Measurements from ENCODE around the gene ARSI.
A peak's percentile ranks its signal among the peaks of the same experiment; 100 is the strongest.

The ARSI gene

DNA sequence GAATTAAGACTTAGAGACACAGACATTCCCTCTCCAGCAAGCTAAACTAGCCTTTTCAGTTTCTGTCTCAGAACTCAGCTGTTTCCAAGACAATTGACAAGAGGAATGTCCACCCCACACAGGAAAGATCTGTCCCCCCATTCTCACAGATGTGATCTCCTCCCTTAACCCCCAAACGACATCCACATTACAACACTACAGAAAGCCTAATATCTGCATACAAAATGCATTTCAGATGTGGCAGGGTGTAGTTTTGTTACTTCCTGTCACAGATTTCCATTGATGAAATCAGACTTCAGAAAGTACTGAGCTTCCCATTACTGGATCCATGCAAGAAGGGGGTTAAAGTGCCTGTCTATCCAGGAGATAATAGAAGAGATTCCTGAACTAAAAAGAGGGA is 2.9 kb upstream of the ARSI start:
- no peak for DNase-seq

DNA sequence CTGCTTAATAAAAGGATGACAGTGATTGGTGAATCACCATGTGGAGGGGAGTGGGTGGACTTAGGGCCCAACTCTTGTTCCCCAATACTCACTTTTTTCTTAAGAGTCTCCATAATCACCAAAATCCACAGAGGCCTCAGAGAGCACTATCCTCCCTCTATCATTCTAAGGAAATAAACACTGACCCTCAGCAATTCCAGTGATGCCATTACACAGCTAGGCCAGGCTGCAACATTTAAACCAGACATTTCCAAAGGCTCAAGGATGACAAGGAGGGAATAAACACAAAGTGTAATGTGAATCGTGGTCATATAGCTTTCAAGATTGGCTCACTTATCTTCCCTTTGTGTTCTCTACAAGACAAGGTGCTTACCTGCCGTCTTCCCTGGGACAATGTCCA is 2.4 kb upstream of the ARSI start:
- DNase-seq = no peak

DNA sequence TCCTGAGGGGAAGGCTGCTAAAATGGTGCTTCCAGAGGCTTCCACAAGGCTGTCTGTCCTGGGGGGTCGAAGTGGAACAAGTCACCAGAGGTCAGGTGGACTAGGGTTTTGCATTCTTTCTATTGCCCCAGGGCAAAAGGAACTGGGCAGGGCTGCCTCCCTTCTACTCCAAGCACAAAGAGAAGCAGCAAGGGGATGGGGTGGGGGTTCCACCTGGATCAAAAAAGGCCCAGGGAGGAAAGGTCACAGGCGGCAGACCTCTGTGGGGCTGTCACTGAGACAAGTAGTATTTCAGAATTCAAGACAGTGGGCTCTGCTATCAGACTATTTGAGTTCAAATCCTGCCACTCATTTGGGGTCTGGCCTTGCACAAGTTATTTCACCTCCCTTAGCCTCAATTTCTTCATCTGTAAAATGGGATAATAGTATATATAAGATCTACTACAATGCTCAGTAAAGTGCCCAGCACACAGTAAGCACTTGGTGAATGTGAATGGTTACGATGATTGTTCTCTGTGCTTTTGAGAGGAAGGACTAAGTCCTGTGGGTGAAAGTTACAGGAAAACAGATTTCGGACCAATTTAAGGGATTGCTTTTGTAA is 1.9 kb upstream of the ARSI start:
- no peak for DNase-seq

DNA sequence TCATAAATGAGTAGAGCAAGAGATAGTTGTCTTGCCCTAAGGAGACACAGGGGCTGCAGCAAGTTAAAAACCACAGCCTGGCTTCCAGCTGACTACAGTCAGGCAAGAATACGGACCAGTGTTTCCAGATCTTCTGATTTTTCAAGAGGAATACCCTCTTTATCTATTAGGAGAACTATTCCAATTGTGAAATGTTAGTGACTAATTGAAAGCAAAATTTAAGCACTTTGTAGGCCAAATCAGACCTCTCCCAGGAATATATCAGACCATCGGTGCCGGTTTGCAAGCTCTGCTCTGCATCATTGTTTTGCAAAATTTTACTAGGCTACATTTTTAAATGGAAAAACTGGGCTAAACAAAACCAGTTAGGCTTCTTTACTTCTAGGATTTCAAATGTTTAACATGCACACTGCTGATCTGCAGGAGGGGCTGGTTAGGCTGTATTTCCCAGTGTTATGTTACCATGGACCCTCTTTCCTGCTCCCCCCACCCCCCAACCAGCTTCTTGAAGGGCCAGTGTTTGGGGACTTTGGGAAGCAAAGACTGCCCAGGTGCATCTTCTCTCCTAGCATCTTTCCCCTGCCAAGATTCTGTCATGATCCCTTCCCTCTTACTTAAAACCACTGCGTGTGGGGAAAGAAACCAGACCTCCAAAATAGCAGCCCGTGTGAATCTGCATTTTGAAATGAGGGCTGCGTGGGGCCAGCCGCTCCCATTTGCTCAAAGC is 1.1 kb upstream of the ARSI start:
- DNase-seq = peak; percentile 61

DNA sequence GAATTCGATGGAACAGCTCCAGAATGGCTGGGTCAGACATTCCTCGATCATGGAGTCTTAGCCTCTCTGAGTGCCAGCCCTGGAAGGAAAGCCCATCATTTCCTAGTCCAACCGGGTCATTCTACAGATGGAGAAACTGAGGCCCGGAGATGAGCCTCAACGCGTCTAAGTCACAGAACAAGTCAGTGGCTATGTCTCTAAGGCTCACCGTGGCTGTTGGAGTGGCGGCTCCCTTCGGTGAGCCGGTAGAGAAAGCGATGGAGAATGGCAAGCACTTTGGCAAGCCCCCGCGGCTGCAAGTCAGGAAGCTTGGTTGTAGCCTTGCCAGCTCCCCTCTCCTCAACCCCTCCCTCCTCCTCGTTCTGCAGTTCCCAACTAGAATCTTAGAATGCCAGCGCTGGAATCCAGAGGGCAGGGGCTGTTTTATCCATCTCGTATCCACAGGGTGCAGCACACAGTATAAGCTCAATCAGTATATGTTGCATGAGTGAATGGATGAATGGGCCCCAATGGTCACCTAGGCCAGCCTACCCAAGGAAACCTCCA is 438 bp upstream of the ARSI start:
- peak; percentile 60 for DNase-seq

DNA sequence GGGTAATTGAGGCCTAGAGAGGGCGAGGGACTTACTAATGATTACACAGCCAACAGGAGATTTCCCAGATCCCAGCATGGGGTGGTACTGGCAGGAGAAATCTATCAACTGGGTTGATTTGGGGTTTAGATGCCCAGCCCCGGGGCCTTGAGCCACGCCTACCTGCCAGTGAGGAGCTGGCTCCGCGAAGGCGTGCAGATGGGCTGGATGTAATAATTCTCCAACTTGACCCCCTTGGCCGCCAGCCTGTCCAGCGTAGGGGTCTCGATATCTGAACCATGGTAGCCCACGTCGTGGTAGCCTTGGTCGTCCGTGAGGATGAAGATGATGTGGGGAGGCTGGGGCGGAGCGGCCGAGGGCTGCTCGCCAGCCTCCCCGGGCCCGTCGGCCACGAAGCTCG is 804 bp downstream of the ARSI start:
- no peak for DNase-seq

DNA sequence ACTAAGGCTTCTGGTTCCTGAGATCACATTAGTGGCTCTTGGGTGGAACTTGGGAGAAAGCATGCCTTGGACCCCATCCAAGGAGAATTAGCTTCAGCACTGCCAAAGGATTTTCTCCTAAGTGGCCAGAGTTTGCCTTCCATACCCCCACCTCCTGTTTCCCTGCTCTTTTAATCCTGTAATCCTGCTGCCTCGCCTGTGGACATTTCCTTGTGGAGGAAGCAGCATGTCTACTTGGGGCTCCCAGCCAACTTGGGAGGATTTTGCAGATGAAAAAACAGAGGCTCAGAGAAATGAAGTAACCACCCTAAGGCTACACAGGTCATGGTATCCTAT is 1.6 kb downstream of the ARSI start:
- peak; percentile 61 for DNase-seq

DNA sequence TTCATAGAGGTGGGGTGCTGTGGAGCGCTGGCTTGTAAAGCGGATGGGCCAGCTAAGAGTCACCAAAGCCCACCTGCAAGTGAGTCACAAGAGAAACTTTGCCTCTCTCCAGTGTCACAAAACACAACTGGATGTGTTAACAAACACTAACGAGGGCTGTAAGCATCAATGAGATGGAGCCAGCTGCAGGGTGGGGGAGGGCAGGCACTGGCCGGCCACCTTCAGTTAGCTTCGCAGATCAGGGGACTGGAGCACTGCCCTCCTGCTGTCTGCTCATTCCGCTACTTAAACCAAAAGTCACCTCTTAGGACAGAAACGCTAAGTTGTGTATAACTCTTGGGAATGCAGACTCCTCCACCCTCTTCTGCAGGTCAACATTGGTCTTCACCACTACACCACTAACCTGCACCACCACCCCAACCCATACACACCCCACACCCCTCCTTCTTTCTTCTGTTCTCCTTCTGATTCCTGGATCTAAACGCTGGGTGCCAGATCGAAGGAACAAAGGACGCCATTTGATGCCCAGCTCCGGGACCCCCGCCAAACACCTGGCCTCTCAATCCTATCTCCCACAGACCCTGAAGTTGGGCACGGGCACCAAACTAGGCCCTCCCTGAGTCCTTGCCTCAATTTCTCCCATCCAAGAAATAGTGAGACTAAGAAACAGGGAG is 2.1 kb downstream of the ARSI start:
- no peak for DNase-seq

DNA sequence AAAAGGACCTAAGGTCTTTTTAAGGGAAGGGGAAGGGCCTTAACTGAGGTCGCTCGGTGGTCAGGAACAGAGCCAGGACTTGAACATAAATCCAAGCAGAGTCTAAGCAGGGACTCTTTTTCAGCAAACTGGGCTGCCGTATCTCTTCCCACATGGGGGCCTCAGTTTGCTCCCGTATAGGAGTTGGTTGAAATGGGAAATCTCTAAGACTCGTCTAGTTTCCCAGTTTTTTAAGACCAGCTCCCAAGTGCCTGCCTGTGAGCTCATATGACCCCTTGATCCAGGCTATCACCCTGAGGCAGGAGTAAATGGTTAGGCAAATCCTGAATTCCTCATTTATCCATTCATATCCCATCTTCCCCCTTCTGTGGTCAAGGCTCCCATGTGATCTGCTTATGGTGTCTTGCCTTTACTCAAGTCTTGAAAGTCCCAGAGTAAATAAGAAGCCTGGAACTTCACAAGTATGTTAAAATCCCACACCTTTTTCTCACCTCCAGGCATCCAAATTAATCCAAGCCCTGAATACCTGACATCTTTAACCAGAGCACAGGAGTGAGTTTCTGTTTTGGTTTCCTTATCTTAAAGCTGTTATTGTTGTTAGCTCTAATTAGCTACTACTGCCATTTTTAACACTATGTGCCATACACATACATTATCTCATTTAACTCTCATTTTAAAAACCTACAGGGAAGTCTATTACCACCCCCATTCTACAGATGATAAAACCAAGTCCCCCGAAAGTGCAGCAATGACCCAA is 3.0 kb downstream of the ARSI start:
- peak; percentile 54 for DNase-seq

DNA sequence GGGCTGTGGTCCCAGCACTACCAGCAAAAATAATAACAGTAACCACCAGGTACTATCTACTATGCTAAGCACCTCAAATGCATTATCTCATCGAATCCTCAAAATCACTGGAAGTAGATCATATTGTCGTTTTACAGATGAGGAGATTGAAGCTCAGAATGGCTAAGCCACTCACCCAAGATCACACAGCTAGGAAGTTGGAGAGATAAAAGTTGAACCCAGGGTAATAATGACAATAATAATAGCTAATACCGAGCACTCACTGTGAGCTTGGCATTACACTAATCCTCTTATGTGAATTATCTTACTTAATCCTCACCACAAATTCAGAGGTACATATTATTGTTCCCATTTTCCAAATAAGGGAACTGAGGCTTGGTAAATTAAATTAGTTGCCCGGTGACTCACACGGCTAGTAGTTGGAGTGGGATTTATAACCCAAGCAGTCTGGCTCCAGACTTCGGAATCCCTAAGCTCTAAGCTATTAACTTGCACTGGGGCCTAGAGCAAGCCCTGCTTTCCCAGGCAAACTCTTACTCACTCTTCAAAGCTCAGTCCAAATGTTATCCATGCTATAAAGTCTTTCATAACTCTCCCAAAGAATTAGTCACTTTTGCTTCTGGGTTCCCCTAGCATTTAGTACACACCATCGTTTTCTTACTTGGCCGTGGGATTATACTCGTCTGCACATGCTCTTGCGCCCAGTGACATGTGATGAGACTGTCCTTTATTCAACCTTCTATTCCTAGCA is 3.8 kb downstream of the ARSI start:
- DNase-seq = no peak

DNA sequence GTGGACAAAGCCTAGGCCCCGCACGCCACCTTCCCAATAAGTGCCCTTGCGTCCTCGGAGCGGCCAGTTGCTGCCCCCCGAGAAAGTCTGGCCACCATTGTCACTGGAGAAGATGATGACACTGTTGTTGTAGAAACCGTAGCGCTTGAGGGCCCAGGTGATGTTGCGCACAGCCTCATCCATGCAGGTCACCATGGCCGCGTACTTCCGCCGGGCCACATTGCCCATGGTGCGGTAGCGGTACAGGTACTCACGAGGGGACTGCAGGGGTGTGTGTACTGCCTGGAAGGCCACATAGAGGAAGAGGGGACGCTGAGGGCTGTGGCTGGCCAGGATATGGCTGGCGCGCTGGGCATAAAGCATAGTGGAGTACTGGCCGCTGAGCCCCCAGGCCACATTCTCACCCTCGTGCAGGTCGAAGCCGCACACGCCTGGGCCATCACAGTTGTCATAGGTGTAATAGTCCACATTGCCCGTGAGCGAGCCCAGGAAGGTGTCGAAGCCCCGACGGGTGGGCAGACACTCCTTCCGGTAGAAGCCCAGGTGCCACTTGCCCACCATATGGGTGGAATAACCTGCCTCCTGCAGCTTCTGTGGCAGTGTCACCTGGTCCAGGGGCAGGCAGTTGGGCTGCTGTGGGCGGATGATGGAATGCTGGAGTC is 4.6 kb downstream of the ARSI start:
- DNase-seq = no peak

DNA sequence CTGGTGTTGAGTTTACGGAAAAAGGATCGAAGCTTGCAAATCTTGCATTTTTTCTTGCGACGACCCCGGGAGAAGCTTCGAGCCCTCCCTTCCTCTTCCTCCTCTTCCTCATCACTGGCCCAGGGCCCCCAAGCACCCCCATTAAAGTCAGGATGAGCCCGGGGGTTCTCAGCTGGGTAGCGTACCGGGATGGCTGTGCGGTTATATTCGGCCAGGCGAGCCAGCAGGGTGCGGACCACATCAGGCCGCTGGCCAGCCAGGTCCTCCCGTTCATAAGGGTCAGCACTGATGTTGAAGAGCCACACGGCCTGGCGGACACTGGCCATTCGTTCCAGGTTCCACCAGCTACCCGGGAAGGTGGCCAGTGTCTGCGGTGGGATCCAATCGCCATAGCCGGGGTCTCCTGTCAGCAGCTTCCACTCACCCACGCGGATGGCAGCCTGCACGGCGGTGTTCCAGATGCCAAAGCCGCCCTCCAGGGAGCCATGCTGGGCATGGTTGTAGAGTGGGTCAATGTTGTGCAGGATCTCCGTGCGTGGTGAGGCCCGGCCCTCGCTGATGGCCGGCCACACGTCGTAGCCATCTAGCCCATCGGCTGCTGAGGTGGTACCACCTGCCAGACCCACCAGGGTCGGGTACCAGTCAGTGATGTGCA is 5.3 kb downstream of the ARSI start:
- no peak for DNase-seq

DNA sequence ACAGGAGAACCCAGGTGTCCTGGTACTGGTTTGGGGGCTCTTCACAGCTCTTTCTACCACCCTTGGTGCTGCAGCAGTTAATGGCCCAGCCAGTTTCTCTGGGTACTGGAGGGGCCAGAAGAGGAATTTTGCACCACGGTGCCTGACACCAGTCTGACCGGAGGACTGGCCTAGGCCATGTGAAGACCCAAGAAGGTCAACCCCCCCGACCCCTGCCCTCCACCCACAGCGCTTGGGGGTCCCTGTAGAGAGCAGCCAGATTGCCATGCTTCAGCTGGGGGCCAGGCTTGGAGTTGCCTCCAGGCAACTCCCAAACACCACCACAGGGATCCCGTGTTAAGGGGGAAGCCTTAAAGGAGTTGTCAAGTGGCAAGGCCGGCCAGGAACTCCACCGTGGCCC is 6.2 kb downstream of the ARSI start:
- DNase-seq = no peak

DNA sequence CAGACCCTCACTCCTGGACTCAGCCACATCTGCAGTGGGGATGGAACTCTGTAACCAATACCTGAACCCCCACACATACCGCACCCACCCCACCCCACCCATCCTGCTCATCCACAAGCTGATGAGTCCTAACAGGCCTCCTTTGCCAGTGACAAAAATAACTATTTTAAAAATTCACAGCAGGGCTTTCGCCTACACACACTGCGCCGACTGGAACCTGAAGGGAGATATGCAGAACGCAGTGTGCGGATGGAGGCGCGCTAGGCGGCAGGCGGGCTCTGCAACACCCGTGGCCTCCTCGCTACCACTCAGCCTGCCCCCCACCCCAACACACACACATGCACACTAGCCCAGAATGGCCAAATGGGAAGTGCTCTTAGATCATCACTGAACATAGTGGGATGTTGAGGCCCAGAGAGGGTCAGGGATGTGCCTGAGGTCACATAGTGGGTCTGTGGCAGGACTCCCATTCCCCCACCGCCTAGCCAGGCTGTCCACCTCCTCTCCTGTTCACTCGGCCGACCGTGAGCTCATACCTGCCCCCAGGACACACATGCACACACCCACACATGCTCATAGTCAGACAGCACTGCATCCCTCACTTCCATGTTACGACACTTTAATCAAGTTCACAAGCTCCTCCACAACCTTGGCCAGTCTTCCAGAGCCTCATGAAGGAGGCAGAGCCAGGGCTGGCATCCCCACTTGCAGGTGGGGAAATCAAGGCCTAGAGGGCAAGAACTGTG is 6.8 kb downstream of the ARSI start:
- no peak for DNase-seq

DNA sequence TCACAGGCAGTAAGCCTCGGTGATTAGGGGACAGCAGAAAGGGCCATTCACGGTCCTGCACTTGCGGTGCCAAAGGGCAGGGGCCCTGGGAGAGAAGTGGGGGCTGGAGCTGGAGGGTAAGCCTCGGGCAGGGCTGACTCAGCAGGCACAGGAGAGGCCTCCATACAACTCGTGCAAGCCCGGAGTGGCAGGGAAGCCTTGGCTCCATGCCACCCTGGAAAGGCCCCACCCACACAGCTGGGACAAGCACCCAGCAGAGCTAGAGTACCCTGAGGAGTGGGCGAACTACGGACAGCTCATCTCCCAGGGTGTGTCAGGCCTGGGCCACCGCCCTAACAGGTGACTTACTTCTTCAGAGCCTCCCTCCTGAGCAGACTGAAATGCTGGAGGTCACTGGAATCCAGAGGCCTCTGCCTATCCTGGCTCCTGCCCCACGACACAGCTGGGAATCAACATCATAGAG is 7.5 kb downstream of the ARSI start:
- no peak for DNase-seq

DNA sequence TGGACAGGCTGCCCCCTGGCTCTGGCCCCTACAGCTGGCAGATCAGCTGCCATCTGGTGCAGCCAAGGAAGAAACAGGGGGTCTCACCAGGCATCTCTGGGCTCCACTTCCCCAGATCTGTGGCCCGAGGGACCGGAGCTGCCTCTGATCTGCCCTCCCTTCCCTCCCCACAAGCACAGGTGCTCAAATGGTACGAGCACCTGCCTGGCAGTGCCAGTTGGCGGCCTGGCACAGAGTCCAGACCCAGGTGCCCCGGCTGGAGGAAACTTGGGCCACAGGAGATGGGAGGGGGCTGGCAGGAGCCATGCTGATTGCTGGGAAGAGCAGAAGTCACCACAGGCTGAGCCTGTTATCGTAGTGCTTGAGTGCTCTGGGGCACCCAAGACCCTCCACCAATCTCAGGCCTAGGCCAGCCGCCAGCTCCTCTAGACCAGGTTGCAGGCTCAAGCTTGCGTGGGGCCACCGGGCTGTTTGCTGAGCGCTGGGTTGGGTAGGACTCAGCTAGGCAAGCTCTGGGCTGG is 8.1 kb downstream of the ARSI start:
- no peak for DNase-seq

DNA sequence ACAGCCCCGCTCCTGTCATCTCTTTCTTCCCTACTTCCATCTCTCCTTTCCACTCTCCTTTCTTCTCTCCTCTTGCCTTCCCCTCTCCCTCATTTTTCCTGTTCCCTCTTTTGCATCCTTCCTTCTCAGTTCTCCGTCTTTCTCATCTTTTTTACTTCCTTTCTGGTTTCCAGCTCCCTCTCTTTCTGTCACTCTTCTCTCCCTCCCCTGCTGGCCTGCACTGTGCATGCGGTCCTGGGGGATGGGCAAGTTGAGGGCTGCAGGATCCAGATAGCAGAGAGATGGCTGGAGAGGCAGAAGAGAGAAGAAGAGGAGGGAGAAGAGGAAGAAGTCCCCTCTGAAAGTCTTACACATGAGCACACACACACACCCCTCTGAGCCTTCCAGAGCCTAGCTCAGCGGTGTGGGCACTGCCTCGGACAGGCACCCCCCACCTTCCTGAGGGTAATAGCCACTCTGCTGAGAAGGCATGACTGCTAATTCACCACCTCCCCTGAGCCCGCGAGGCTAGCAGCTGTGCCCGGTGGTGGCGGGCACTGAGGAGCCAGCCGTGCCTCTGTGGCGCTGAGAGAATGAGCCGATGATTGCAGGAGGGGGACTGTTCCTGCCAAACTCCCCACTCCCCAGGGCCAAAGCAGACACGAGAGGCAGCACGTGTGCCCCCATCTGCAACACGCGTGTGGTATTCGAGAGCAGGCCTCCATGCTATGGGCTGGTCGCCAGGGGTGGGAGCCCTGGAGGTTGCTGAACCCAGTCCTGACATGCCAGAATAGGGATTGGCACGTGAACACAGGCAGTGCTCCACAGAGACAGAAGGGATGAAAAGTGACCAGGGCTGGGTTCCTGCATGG is 9.4 kb downstream of the ARSI start:
- DNase-seq = no peak

DNA sequence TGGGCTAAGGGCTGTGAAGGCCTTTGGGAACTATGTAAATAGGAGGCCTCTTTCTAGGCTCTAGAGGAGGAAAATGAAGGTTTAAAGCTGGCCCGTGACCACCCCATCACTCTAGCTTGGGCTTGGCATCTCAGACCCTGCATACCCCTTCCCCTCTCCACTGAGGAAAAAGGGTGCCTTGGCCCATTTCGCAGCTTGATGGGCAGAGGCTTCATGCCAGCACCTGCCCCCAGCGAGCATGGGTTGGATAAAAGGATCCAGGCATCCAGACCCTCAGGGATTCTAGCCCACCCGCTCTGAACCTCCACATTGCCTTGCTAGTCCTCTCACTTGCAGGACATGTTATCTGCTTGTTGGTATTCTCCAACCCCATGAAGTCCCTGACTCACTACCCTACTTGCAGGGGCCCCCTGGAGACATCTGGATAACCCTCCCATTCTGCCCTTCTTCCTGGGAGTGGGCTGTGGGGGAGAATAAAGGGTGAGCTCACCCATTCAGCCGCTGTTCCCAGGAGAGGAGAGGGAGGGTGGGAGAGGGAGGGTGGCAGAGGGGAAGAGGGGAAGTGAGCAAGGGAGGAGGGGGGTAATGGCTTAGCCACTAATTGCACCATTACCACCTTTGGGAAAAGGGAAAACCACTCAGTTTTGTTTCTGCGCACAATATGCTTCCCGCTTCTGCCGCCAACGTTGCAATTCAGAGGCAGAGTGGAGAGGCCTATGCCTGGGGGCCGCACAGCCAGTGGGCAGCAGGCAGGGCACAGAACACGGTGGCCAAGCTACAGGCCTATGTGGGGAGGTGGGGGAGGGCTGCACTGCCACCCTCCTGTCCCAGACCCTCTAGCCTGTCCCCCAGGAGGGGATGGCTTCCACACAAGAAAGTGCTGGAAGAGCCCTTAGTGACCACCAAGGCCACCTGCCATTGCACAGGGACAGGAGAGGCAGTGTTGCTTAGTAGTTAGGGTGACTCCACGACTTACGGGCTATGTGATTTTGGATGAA is 11.0 kb downstream of the ARSI start:
- no peak for DNase-seq

Measured in right hindlimb (tissue), 1 donor.